CD14-positive monocyte (primary cell): ENCODE data around the gene ADGRL3. TPM values are rescaled to one million over a fixed set of nuclear protein-coding genes. Genes with fewer than 3 reads are reported as not detected.

Experiments
- DNase-seq, 3 donors: peaks; one replicate each; pipeline ENCODE4 v3.0.0-alpha.2; 2011 to 2022
- H2AFZ ChIP-seq: 2 replicates; pipeline ENCODE4 v1.6.0; 2012; ENCODE audit warnings: mild to moderate bottlenecking, low read depth, low read length, inconsistent platforms; ENCODE audit not compliant: insufficient read depth, poor library complexity, severe bottlenecking
- H3K27ac ChIP-seq, 2 donors: 1 replicate in 1 of 2; 2 replicates in 1 of 2; pipeline ENCODE4 v1.5.1; 2012 to 2013; ENCODE audit warnings: low read length in 2 of 2, control low read depth in 1 of 2, inconsistent platforms in 1 of 2, low read depth in 1 of 2, mild to moderate bottlenecking in 1 of 2
- H3K27me3 ChIP-seq, 2 donors: one replicate each; pipeline versions ENCODE4 v1.6.0 to v1.6.1; 2011 to 2013; ENCODE audit warnings: low read length in 2 of 2; ENCODE audit not compliant: control insufficient read depth in 2 of 2, insufficient read depth in 2 of 2
- H3K36me3 ChIP-seq, 2 donors: replicated peaks in 1 of 2; 1 replicate in 1 of 2; 2 replicates in 1 of 2; pipeline versions ENCODE4 v1.5.1 to v1.6.1; 2012 to 2013; ENCODE audit warnings: low read length in 2 of 2, control low read depth in 1 of 2, inconsistent platforms in 1 of 2, mild to moderate bottlenecking in 1 of 2; ENCODE audit not compliant: insufficient read depth in 2 of 2, control insufficient read depth in 1 of 2
- H3K4me1 ChIP-seq, 2 donors: 1 replicate in 1 of 2; 2 replicates in 1 of 2; pipeline versions ENCODE4 v1.5.1 to v1.6.1; 2012 to 2013; ENCODE audit warnings: low read length in 2 of 2, control low read depth in 1 of 2, inconsistent platforms in 1 of 2, mild to moderate bottlenecking in 1 of 2, moderate library complexity in 1 of 2; ENCODE audit not compliant: insufficient read depth in 2 of 2, control insufficient read depth in 1 of 2
- H3K4me2 ChIP-seq: replicated peaks from 2 replicates; pipeline ENCODE3; 2012; ENCODE audit warnings: low read length, moderate library complexity, mild to moderate bottlenecking; ENCODE audit not compliant: poor library complexity, severe bottlenecking; ENCODE audit errors: extremely low read depth
- H3K4me3 ChIP-seq, 3 experiments: fragments of 200-600 bp in 1 of 3; sonication (generic) in 1 of 3; replicated peaks in 1 of 3; 1 replicate in 2 of 3; 2 replicates in 1 of 3; pipeline ENCODE4 v1.5.1; 2011 to 2013; ENCODE audit warnings: low read length in 3 of 3, mild to moderate bottlenecking in 3 of 3, control low read depth in 2 of 3, low read depth in 2 of 3, inconsistent platforms in 1 of 3, moderate library complexity in 1 of 3
- H3K79me2 ChIP-seq: 2 replicates; pipeline ENCODE4 v1.6.0; 2012; ENCODE audit warnings: mild to moderate bottlenecking, control low read depth, inconsistent platforms, low read length, moderate library complexity; ENCODE audit not compliant: insufficient read depth
- H3K9ac ChIP-seq: 2 replicates; pipeline ENCODE4 v1.6.0; 2017; ENCODE audit warnings: low read length, mild to moderate bottlenecking; ENCODE audit not compliant: insufficient read depth, poor library complexity, severe bottlenecking
- H3K9me3 ChIP-seq, 2 donors: replicated peaks in 1 of 2; 1 replicate in 1 of 2; 2 replicates in 1 of 2; pipeline versions ENCODE4 v1.5.1 to v1.6.1; 2012 to 2013; ENCODE audit warnings: low read length in 2 of 2, control low read depth in 1 of 2; ENCODE audit not compliant: control insufficient read depth in 1 of 2, insufficient read depth in 1 of 2
- H4K20me1 ChIP-seq: 2 replicates; pipeline ENCODE4 v1.6.0; 2012; ENCODE audit warnings: mild to moderate bottlenecking, low read length, control low read depth, moderate library complexity; ENCODE audit not compliant: insufficient read depth
- H3K27ac Mint-ChIP-seq, 7 donors: one replicate each; pipeline ENCODE4 v1.8.0; 2020; ENCODE audit warnings: mild to moderate bottlenecking in 7 of 7, mixed read lengths in 7 of 7, moderate library complexity in 6 of 7, inconsistent platforms in 2 of 7
- H3K27me3 Mint-ChIP-seq, 3 donors: one replicate each; pipeline ENCODE4 v1.8.0; 2021 to 2022; ENCODE audit warnings: low read depth in 3 of 3, mild to moderate bottlenecking in 3 of 3, mixed read lengths in 3 of 3, moderate library complexity in 3 of 3, inconsistent platforms in 1 of 3
- H3K36me3 Mint-ChIP-seq, 2 donors: one replicate each; pipeline ENCODE4 v1.8.0; 2020; ENCODE audit warnings: mixed read lengths in 2 of 2, inconsistent platforms in 1 of 2, mild to moderate bottlenecking in 1 of 2
- H3K4me1 Mint-ChIP-seq: one replicate; pipeline ENCODE4 v1.8.0; 2020; ENCODE audit warnings: mild to moderate bottlenecking, mixed read lengths
- H3K4me3 Mint-ChIP-seq, 2 donors: one replicate each; pipeline ENCODE4 v1.8.0; 2020; ENCODE audit warnings: mild to moderate bottlenecking in 2 of 2, mixed read lengths in 2 of 2, moderate library complexity in 1 of 2
- H3K9me3 Mint-ChIP-seq, 7 donors: one replicate each; pipeline ENCODE4 v1.8.0; 2020 to 2022; ENCODE audit warnings: mixed read lengths in 7 of 7, mild to moderate bottlenecking in 6 of 7, moderate library complexity in 6 of 7, inconsistent platforms in 2 of 7
- CTCF ChIP-seq: fragments of 200-600 bp; IDR thresholded peaks from one replicate; pipeline ENCODE4 v1.8.0; 2022; ENCODE audit warnings: antibody characterized with exemption, mild to moderate bottlenecking
- WGBS: methylation state at CpG from one replicate; pipeline ENCODE4 v1.1.5; 2013; ENCODE audit warnings: missing lambda C conversion rate; ENCODE audit not compliant: insufficient coverage; 5-methylcytosine and 5-hydroxymethylcytosine counted together
- intact Hi-C, 2 donors: fragments of 100-400 bp; cut with micrococcal nuclease; formaldehyde crosslinking; loops; one replicate each; pipeline versions ENCODE4 v1.15.0 to v1.15.1; 2023
- polyA plus RNA-seq, 3 donors: library from polyadenylated mRNA; depleted of rRNA in 1 of 3; unstranded in 2 of 3; stranded (reverse) in 1 of 3; fragments of 300-500 nt in 2 of 3; fragments of >200 nt in 1 of 3; fragmentation: Illumina TruSeq in 2 of 3; gene quantifications; 1 replicate in 2 of 3; 2 replicates in 1 of 3; pipeline ENCODE4 v1.2.3, GENCODE V29; 2012 to 2021

Gene ADGRL3
- polyA plus RNA-seq, 3 donors = not detected

DNA sequence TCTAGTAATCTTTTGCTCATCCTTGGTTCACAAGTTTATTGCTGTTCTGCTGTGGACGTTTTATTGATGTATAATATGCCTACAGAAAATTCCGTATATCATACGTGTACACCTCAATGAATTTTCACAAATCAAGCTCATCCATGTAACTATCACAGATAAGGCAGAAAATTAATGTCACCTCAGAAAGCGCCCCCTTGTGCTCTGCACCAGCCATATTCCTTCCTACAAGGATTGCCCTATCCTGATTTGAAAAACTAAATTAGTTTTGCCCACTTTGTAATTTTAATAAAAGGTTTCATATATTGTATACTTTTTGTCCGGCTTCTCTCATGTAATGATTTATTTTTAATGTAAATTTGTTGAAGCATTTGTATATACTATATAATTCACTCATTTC is 390.8 kb downstream of the ADGRL3 start:
- H4K20me1 ChIP-seq = no peaks in the 10 kb centered on the region
- H3K4me1 ChIP-seq = no peaks in the 10 kb centered on the region
- H3K4me3 ChIP-seq = no peak overlapping the region
- no peak overlapping the region for H2AFZ ChIP-seq
- no peak overlapping the region for H3K27ac ChIP-seq
- H3K9ac ChIP-seq = no peak overlapping the region
- no peaks in the 10 kb centered on the region for H3K9me3 ChIP-seq
- no peak for TF ChIP-seq CTCF
- H3K27me3 Mint-ChIP-seq = peaks cover 0 to 5% (median 0%) of the 10 kb centered on the region in 3 donors
- intact Hi-C loops = no loop called here
- H3K4me2 ChIP-seq = no peak overlapping the region
- no peak overlapping the region for H3K4me3 Mint-ChIP-seq
- no peak for DNase-seq
- H3K36me3 ChIP-seq = no peaks in the 10 kb centered on the region
- H3K27me3 ChIP-seq = no peaks in the 10 kb centered on the region
- no CpG with 5 or more reads among the region's 5 CpGs for WGBS
- peaks cover 0 to 8% (median 0%) of the 10 kb centered on the region in 7 donors for H3K9me3 Mint-ChIP-seq
- no peak overlapping the region for H3K27ac Mint-ChIP-seq
- H3K79me2 ChIP-seq = no peaks in the 10 kb centered on the region
- no peaks in the 10 kb centered on the region for H3K36me3 Mint-ChIP-seq
- H3K4me1 Mint-ChIP-seq = no peaks in the 10 kb centered on the region

GRCh38 chr4:61596606-61597340 is 396.6 kb downstream of the ADGRL3 start:
- Histone ChIP-seq H3K9me3 (no peaks in the 10 kb centered on the region), H2AFZ (no peak overlapping the region), H3K36me3 (no peaks in the 10 kb centered on the region), H3K27ac (no peak overlapping the region), H3K79me2 (no peaks in the 10 kb centered on the region), H3K4me1 (no peaks in the 10 kb centered on the region), H3K4me3 (no peak overlapping the region), H3K27me3 (no peaks in the 10 kb centered on the region), H4K20me1 (no peaks in the 10 kb centered on the region), H3K4me2 (no peak overlapping the region), H3K9ac (no peak overlapping the region)
- Mint-ChIP-seq H3K4me1 (no peaks in the 10 kb centered on the region), H3K4me3 (no peak overlapping the region), H3K9me3 (peaks cover 0 to 14% (median 2%) of the 10 kb centered on the region in 7 donors), H3K27ac (no peak overlapping the region), H3K27me3 (peaks cover 0 to 2% (median 0%) of the 10 kb centered on the region in 3 donors), H3K36me3 (no peaks in the 10 kb centered on the region)
- WGBS = no CpG with 5 or more reads among the region's 5 CpGs
- intact Hi-C loops = no loop called here
- no peak for TF ChIP-seq CTCF
- DNase-seq = no peak
